ENCODE results near the gene MAP3K13. TPM values are rescaled to one million over a fixed set of nuclear protein-coding genes. Genes with fewer than 3 reads are reported as not detected.
"Not testable (repeated sequence)": the region's sequence is repeated elsewhere in the genome, so short reads cannot be mapped to it uniquely, and the experiment has no call there.

The MAP3K13 gene
- total RNA-seq, 1 experiment from 2014 or later: not detected

DNA sequence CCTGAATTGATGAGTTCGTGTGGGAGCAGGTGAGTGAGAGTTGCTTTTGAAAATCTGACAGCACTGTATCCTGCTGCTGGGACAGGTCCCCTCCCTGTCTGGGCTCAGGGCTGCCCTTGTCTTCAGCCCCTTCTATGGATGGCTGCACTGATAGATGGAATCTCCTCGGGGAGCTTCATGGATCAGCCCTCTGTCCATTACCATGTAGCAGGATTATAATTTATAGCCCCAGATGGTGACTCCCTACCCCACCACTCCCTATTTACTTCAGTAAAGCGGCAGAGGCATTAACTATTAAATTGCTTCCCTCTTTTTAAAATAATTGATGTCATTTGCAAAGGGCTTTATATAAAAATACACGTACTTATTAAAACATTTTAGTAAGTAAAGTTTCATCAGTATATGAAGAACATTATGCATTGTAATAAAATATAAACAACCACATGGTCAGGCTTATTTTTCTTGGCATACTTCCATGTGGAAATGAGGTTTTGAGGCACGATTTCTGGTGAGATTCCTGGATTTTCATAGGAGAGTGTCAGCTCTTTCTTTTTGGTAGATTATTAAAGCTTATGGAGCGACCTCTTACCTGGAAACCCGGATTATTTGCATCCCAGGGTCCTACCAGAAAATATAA, 38.5 kb downstream of the MAP3K13 start:
- no peaks in the 10 kb centered on the region for H3K36me3 ChIP-seq (replicated peaks; ENCODE audit: control insufficient read depth, insufficient read depth, low read length)
- no peak overlapping the region for H3K4me3 ChIP-seq (ENCODE audit: insufficient read depth, low read depth, low read length)
- DNase-seq: no peak
- H3K27me3 ChIP-seq (ENCODE audit: control insufficient read depth, insufficient read depth, low read length): no peaks in the 10 kb centered on the region

DNA sequence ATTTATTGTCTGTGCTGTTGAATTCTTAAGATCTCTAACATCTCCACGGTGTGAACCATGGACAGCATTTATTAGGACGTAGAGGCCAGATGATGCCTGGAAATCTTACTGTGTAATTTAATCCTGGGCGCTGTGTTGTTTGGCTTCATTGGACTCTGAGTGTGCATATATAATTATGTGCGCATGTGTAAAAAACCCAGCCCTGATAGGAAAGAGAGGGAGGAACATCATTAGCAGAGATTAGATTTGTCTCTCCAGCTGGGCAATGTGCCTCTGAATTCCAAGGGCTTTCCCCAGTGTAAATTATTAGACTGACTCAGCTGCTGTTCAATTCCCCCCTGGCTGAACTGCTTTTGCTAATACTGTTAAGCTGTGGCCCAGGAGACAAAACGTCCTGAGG, 39.6 kb downstream of the MAP3K13 start:
- H3K4me3 ChIP-seq (ENCODE audit: insufficient read depth, low read depth, low read length): no peak overlapping the region
- H3K27me3 ChIP-seq (ENCODE audit: control insufficient read depth, insufficient read depth, low read length): no peaks in the 10 kb centered on the region
- H3K36me3 ChIP-seq (replicated peaks; ENCODE audit: control insufficient read depth, insufficient read depth, low read length): no peaks in the 10 kb centered on the region
- no peak for DNase-seq

DNA sequence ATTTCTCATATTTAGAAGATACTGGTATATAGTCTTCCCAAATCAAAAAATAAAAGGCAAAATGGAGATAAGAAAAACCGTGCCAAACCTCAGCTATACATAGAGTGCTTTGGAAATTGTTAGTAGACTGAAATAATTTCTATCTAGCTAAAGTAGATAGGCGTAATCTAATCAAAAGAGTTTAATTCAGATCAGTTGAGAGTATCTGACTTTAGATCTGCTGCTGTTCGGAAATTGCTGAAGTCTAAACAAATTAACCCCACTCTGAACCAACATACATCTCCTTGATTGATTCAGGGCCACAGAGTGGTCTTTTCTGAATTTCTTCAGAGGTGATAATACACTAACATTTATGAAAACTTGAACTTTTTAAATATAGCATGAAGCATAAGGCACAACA, 40.1 kb downstream of the MAP3K13 start:
- no peak for DNase-seq
- H3K36me3 ChIP-seq (replicated peaks; ENCODE audit: control insufficient read depth, insufficient read depth, low read length): no peaks in the 10 kb centered on the region
- no peak overlapping the region for H3K4me3 ChIP-seq (ENCODE audit: insufficient read depth, low read depth, low read length)
- H3K27me3 ChIP-seq (ENCODE audit: control insufficient read depth, insufficient read depth, low read length): no peaks in the 10 kb centered on the region

DNA sequence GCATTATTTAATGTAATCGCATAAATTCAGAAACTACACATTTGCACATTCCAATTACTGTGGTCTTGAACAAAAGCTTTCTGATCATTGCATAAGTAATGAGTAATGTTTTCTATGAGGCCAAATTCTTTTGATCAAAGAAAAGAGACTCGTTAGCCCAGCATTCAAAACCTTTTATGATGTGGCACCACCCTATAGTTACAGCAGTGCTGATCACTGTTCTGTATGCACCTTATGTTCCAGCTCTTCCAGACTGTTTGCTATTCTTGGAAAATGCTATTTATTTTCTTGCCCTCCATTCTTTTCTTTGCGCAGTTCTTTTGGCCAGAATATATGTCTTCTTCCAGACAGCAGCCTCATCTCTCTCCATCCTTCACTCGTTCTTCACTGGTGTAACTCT, 42.3 kb downstream of the MAP3K13 start:
- no peak for DNase-seq
- H3K4me3 ChIP-seq (ENCODE audit: insufficient read depth, low read depth, low read length): no peak overlapping the region
- no peaks in the 10 kb centered on the region for H3K27me3 ChIP-seq (ENCODE audit: control insufficient read depth, insufficient read depth, low read length)
- H3K36me3 ChIP-seq (replicated peaks; ENCODE audit: control insufficient read depth, insufficient read depth, low read length): no peaks in the 10 kb centered on the region

DNA sequence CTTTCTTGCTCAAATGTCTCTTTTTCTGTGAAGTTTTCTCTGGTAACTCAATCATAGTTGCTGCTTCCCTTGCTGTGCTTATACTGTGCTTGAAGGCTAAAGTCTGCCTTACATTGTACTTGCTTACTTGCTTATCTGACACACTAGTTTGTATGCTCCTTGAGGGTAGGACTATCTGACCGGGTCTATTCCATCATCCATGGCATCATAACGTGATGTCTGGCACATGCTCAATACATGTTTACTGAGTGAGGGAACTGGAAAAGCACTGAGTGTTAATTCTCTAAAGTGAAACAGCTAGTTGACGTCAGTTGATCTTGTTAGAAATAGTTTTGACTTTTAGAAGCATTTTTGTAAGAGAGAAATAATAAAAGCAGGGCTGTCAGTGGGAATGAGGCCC, 42.7 kb downstream of the MAP3K13 start:
- no peak overlapping the region for H3K4me3 ChIP-seq (ENCODE audit: insufficient read depth, low read depth, low read length)
- no peak for DNase-seq
- H3K36me3 ChIP-seq (replicated peaks; ENCODE audit: control insufficient read depth, insufficient read depth, low read length): no peaks in the 10 kb centered on the region
- H3K27me3 ChIP-seq (ENCODE audit: control insufficient read depth, insufficient read depth, low read length): no peaks in the 10 kb centered on the region

DNA sequence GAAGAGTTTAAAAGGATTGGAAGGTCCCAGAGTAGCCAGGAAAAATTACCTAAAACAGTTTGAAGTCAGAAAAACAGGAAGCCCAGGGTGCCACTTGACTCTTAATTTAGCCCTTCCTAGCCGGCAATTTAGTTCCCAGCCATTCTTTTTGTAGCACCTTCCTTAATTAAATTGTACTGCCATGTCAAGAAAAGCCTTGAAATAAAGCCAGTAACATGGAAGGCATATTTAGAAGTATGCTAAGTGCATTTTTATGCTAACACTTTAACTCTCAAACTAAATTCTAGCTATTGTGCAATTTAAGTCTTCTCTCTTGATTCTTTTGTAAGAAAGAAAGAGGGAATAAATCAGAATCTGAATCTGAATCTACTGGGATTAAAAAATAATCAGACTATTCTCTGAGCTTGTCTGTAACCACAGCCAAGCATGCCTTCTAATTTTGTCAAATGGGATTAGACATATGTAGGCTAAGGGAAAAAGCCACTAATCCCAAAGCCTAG, 43.2 kb downstream of the MAP3K13 start:
- DNase-seq: no peak
- Histone ChIP-seq H3K27me3 (ENCODE audit: control insufficient read depth, insufficient read depth, low read length) (no peaks in the 10 kb centered on the region), H3K36me3 (replicated peaks; ENCODE audit: control insufficient read depth, insufficient read depth, low read length) (no peaks in the 10 kb centered on the region), H3K4me3 (ENCODE audit: insufficient read depth, low read depth, low read length) (no peak overlapping the region)

DNA sequence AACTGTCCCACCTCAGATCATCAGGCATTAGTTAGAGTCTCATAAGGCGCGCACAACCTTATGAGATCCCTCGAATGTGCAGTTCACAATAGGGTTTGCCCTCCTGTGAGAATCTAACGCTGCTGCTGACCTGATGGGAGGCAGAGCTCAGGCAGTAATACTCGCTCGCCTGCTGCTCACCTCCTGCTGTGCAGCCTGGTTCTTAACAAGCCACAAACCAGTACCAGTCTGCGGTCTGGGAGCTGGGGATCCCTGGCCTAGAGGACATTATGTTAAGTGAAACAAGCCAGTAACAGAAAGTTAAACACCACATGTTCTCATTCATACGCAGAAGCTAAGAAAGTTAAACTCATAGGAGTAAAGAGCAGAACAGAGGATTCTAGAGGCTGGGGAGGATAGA, 47.0 kb downstream of the MAP3K13 start:
- no peaks in the 10 kb centered on the region for H3K27me3 ChIP-seq (ENCODE audit: control insufficient read depth, insufficient read depth, low read length)
- DNase-seq: no peak
- H3K36me3 ChIP-seq (replicated peaks; ENCODE audit: control insufficient read depth, insufficient read depth, low read length): no peaks in the 10 kb centered on the region
- no peak overlapping the region for H3K4me3 ChIP-seq (ENCODE audit: insufficient read depth, low read depth, low read length)

DNA sequence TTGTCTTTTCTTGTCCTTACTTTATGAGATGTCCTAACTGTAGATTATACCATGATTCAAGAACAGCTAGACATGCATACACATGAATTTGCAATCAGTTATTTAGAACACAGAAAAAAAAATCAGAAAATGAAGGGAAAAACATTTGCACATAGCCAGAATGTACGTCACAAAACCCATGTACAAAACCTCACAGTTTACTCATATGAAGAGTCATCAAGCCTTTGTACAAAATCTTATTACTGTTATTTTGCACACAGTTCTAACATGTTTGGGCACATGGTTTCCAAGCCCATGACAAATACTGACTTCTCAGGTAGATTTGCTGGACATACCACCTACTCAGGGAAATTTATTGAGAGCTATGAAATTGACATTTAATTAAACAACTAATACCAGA, 48.2 kb downstream of the MAP3K13 start:
- no peak for DNase-seq
- H3K4me3 ChIP-seq (ENCODE audit: insufficient read depth, low read depth, low read length): no peak overlapping the region
- H3K36me3 ChIP-seq (replicated peaks; ENCODE audit: control insufficient read depth, insufficient read depth, low read length): no peaks in the 10 kb centered on the region
- no peaks in the 10 kb centered on the region for H3K27me3 ChIP-seq (ENCODE audit: control insufficient read depth, insufficient read depth, low read length)

DNA sequence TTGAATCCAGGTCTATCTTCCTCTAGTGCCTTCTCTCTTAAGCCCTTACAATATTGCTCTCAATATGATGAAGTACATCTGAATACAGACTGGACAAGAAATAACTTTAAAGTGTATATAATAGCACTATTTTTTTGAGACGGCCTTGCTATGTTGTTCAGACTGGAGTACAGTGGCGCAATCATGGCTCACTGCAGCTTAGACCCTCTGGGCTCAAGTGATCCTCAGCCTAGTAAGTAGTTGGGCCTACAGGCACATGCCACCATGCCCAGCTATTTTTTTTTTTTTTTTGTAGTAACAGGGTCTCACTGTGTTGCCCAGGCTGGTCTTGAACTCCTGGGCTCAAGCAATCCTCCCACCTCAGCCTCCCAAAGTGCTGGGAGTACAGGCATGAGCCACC, 53.6 kb downstream of the MAP3K13 start:
- DNase-seq: no peak
- no peaks in the 10 kb centered on the region for H3K27me3 ChIP-seq (ENCODE audit: control insufficient read depth, insufficient read depth, low read length)
- H3K4me3 ChIP-seq (ENCODE audit: insufficient read depth, low read depth, low read length): no peak overlapping the region
- no peaks in the 10 kb centered on the region for H3K36me3 ChIP-seq (replicated peaks; ENCODE audit: control insufficient read depth, insufficient read depth, low read length)

DNA sequence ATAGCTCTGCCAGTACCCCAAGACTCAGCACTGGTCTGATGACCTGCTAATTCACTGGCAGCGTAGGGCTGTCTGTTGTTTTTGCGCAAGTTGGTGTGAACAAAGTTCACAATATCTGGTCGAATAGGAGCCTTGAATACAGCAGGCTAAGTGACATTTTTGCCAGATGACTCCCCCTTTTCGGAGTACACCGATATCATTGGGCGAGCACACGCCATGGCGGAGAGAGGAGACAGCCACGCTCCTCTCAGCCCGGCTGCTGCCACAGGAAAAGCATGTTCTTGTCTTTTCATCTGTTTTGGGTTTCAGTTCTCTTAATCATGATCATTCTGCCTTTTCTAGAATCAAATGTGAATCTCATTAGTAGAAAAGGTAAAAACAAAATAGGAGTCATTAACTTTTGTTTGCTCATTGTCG, 55.6 kb downstream of the MAP3K13 start:
- not testable (repeated sequence) for H3K36me3 ChIP-seq (replicated peaks; ENCODE audit: control insufficient read depth, insufficient read depth, low read length); H3K27me3 ChIP-seq (ENCODE audit: control insufficient read depth, insufficient read depth, low read length); H3K4me3 ChIP-seq (ENCODE audit: insufficient read depth, low read depth, low read length); DNase-seq

DNA sequence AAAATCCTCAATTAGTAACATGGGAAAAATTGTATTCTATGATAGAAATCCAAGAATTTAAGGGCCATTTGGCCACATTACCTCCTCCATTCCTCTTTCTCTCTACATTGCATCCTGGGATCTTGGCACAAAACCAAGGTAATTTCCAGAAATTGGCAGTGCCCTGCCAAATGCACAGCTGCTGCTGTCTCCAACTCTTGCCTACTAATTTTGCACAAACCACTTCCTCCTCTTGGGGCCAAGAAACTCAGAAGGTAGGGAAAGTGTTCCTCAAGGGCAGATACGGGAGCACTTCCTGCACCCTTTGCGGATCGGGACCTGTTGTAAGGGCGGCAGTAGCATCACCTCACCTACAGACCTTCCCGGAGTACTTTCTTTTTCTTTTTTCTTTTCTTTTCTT, 57.8 kb downstream of the MAP3K13 start:
- no peak overlapping the region for H3K4me3 ChIP-seq (ENCODE audit: insufficient read depth, low read depth, low read length)
- DNase-seq: no peak
- no peaks in the 10 kb centered on the region for H3K36me3 ChIP-seq (replicated peaks; ENCODE audit: control insufficient read depth, insufficient read depth, low read length)
- no peaks in the 10 kb centered on the region for H3K27me3 ChIP-seq (ENCODE audit: control insufficient read depth, insufficient read depth, low read length)

DNA sequence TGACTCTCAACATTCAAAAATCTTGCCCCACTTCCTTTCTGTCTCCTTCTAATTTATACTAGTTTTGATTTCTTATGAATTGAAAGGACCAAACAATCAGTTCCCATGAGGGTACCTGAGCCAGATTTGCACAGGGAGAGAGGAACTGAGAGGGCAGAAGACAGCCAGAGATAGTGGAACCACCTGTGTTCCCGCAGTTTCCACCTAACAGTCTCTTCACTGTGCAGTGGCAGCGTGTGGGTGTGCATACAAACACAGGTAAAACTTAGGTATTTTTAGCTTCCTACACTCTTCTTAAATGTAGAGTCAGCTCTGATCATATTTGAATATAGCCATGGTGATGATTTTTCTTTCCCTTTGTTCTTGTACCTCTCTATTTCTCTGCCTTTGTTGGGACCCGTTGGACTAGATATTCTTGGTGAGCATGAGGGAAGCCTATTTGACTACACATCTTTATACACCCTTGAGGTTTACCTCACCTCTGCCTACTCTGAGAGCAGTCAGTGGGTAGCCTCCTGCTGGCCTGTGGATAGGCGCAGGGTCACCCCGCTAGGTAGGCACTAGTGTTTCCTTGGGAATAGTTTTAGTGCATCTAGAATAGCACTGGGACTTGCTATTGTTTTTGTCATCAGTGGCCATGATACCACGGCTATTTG, 58.8 kb downstream of the MAP3K13 start:
- H3K36me3 ChIP-seq (replicated peaks; ENCODE audit: control insufficient read depth, insufficient read depth, low read length): no peaks in the 10 kb centered on the region
- no peak for DNase-seq
- no peak overlapping the region for H3K4me3 ChIP-seq (ENCODE audit: insufficient read depth, low read depth, low read length)
- H3K27me3 ChIP-seq (ENCODE audit: control insufficient read depth, insufficient read depth, low read length): no peaks in the 10 kb centered on the region

DNA sequence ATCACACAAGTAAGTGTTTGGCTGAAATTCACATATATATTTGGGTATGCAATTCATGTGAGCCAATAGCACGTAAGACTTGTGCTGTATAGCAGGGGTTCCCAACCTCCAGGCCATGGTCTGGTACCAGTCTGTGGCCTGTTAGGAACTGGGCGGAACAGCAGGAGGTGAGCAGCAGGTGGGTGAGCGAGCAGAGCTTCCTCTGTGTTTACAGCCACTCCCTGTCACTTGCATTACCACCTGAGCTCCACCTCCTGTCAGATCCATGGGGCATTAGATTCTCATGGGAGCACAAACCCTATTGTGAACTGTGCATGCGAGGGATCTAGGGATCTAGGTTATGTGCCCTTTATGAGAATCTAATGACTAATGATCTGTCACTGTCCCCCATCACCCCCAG, 59.7 kb downstream of the MAP3K13 start:
- Histone ChIP-seq H3K36me3 (replicated peaks; ENCODE audit: control insufficient read depth, insufficient read depth, low read length) (no peaks in the 10 kb centered on the region), H3K27me3 (ENCODE audit: control insufficient read depth, insufficient read depth, low read length) (no peaks in the 10 kb centered on the region), H3K4me3 (ENCODE audit: insufficient read depth, low read depth, low read length) (no peak overlapping the region)
- DNase-seq: no peak

DNA sequence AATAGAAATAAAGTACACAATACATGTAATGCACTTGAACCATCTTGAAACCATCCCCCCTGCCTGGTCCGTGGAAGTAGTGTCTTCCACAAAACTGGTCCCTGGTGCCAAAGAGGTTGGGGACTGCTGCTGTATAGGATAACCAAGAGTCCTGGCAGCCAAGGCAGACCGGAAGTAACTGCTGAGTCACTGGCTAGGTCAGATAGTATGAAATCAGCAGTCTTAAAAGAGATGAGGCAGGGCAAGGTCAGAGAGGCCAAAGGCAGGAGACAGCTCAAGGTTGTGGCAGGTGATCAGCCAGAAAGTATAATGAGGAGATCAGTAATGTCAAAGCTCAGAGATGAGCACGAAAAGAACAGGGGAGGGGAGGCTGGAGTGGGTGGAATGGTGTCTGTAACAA, 60.2 kb downstream of the MAP3K13 start:
- Histone ChIP-seq H3K36me3 (replicated peaks; ENCODE audit: control insufficient read depth, insufficient read depth, low read length) (no peaks in the 10 kb centered on the region), H3K27me3 (ENCODE audit: control insufficient read depth, insufficient read depth, low read length) (no peaks in the 10 kb centered on the region), H3K4me3 (ENCODE audit: insufficient read depth, low read depth, low read length) (no peak overlapping the region)
- no peak for DNase-seq

DNA sequence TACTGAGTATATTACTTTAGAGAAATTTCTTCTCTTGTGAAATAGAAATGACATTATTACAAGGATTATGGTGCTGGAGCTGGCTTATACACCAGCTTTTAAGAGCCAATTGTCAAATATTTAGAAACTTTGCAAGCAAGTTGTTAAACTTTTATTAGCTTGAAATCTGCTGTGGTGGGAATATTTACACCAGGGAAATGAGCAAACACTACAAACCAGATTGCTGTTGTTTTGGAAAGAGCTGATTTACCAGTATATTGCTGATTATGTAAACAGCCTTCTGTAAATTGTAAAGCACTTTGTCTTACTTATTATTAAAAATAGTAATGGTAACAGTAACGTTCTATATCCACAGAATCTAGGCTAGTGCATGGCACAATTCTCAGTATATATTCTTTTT, 61.5 kb downstream of the MAP3K13 start:
- H3K27me3 ChIP-seq (ENCODE audit: control insufficient read depth, insufficient read depth, low read length): no peaks in the 10 kb centered on the region
- no peak overlapping the region for H3K4me3 ChIP-seq (ENCODE audit: insufficient read depth, low read depth, low read length)
- no peak for DNase-seq
- no peaks in the 10 kb centered on the region for H3K36me3 ChIP-seq (replicated peaks; ENCODE audit: control insufficient read depth, insufficient read depth, low read length)
